ENCODE data around the gene KIF23. TPM values are rescaled to one million over a fixed set of nuclear protein-coding genes. Genes with fewer than 3 reads are reported as not detected.

The KIF23 gene
- polyA plus RNA-seq, 3 donors: 1.5 to 8.1 (median 1.8) TPM

- Histone ChIP-seq H3K9ac (ENCODE audit: insufficient read depth, low read length, poor library complexity, severe bottlenecking) (no peak overlapping the region), H3K4me3 (replicated peaks in 1 of 3; ENCODE audit: low read depth in 2 of 3, low read length in 3 of 3) (peak overlapping the region in 1 of 3 experiments; percentile 97)
Observed at GRCh38 chr15:69450968-69451695, 37.0 kb downstream of the KIF23 start.

More at GRCh38 chr15:69450968-69451695, 37.0 kb downstream of the KIF23 start:
- no peaks in the 10 kb centered on the region for H3K27me3 ChIP-seq (ENCODE audit: control insufficient read depth in 2 of 2, insufficient read depth in 2 of 2, low read length in 2 of 2)
- H3K4me1 ChIP-seq (ENCODE audit: control insufficient read depth in 1 of 2, insufficient read depth in 2 of 2, low read length in 2 of 2): peaks cover 29 to 36% of the 10 kb centered on the region in 2 donors
- Mint-ChIP-seq H3K36me3 (peaks cover 29 to 38% of the 10 kb centered on the region in 2 donors), H3K4me3 (no peak overlapping the region), H3K27ac (peak overlapping the region in 1 of 7 donors; percentile 87), H3K4me1 (peaks cover 35% of the 10 kb centered on the region), H3K9me3 (no peaks in the 10 kb centered on the region), H3K27me3 (ENCODE audit: low read depth in 3 of 3) (peaks cover 0 to 2% (median 0%) of the 10 kb centered on the region in 3 donors)
- 100% methylated on average over 1 of the region's 12 CpGs for WGBS (ENCODE audit: insufficient coverage)
- no peaks in the 10 kb centered on the region for H3K9me3 ChIP-seq (replicated peaks in 1 of 2; ENCODE audit: control insufficient read depth in 1 of 2, insufficient read depth in 1 of 2, low read length in 2 of 2)
- H3K79me2 ChIP-seq (ENCODE audit: insufficient read depth, low read length): peaks cover 35% of the 10 kb centered on the region
- peaks cover 36% of the 10 kb centered on the region for H4K20me1 ChIP-seq (ENCODE audit: insufficient read depth, low read length)
- TF ChIP-seq CTCF (IDR thresholded peaks at IDR 0.05): no peak
- no peak for DNase-seq
- intact Hi-C loops (cut with micrococcal nuclease): no loop called here
- H3K36me3 ChIP-seq (replicated peaks in 1 of 2; ENCODE audit: control insufficient read depth in 1 of 2, insufficient read depth in 2 of 2, low read length in 2 of 2): peaks cover 31 to 45% of the 10 kb centered on the region in 2 donors
- peak overlapping the region; percentile 97 for H2AFZ ChIP-seq (ENCODE audit: insufficient read depth, low read depth, low read length, poor library complexity, severe bottlenecking)
- H3K27ac ChIP-seq (ENCODE audit: low read depth in 1 of 2, low read length in 2 of 2): no peak overlapping the region
- peak overlapping the region; percentile 94 for H3K4me2 ChIP-seq (replicated peaks; ENCODE audit: extremely low read depth, low read length, poor library complexity, severe bottlenecking)
